ACC112 (cell line): Measurements from ENCODE around the gene JPH3.

Experiments
- H2AFZ ChIP-seq: fragments of 200-600 bp; sonication (generic); one replicate; pipeline ENCODE4 v1.6.0; 2017; ENCODE audit warnings: antibody characterized with exemption, low read length; ENCODE audit not compliant: unreplicated experiment
- H3K27ac ChIP-seq: fragments of 200-600 bp; sonication (generic); 2 replicates; pipeline ENCODE4 v1.5.1; 2014; ENCODE audit warnings: low read depth, mild to moderate bottlenecking, antibody characterized with exemption, low read length, moderate library complexity
- H3K27me3 ChIP-seq: fragments of 200-600 bp; sonication (generic); 2 replicates; pipeline ENCODE4 v1.6.1; 2014; ENCODE audit warnings: mild to moderate bottlenecking, antibody characterized with exemption, low read length, moderate library complexity, mixed read lengths; ENCODE audit not compliant: insufficient read depth
- H3K36me3 ChIP-seq: fragments of 200-600 bp; sonication (generic); 2 replicates; pipeline ENCODE4 v1.6.1; 2016; ENCODE audit warnings: mild to moderate bottlenecking, antibody characterized with exemption, low read length, moderate library complexity, mixed read lengths; ENCODE audit not compliant: insufficient read depth
- H3K4me1 ChIP-seq: fragments of 200-600 bp; sonication (generic); one replicate; pipeline ENCODE4 v1.6.1; 2016; ENCODE audit warnings: low read length, mixed read lengths; ENCODE audit not compliant: insufficient read depth, unreplicated experiment, control insufficient read depth
- H3K4me3 ChIP-seq: fragments of 200-600 bp; sonication (generic); 2 replicates; pipeline ENCODE4 v1.5.1; 2014; ENCODE audit warnings: mild to moderate bottlenecking, low read depth, low read length
- H3K79me2 ChIP-seq: fragments of 200-600 bp; sonication (generic); one replicate; pipeline ENCODE4 v1.6.0; 2016; ENCODE audit warnings: low read length; ENCODE audit not compliant: control insufficient read depth, unreplicated experiment, insufficient read depth

The JPH3 gene

GRCh38 chr16:87641721-87642120 is 39.4 kb downstream of the JPH3 start:
- Histone ChIP-seq H3K27ac (no peak overlapping the region), H3K36me3 (no peaks in the 10 kb centered on the region), H2AFZ (no peak overlapping the region), H3K79me2 (no peaks in the 10 kb centered on the region), H3K27me3 (peaks cover 33% of the 10 kb centered on the region), H3K4me3 (no peak overlapping the region), H3K4me1 (no peaks in the 10 kb centered on the region)

DNA sequence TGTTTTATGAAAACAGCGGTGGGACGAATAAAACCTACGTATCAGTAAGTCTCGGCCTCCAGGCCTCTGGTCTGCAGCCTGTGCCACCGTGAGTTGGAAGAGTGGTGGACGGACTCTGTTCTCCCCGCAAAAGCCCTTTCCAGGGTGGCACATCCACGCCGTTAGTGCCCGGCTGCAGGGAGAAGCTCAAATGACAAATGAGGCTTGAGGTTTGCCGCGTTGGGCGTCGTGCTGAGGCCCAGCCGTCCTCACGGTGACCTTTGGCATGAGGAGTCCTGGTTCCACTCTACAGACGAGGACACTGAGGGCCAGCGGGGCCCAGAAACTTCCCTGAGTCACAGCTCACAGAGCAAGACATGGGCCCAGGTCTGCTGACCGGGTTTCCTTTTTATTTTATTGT is 40.2 kb downstream of the JPH3 start:
- Histone ChIP-seq H3K36me3 (no peaks in the 10 kb centered on the region), H3K4me3 (no peak overlapping the region), H3K27ac (no peak overlapping the region), H3K27me3 (peaks cover 39% of the 10 kb centered on the region), H3K79me2 (no peaks in the 10 kb centered on the region), H3K4me1 (no peaks in the 10 kb centered on the region), H2AFZ (no peak overlapping the region)

DNA sequence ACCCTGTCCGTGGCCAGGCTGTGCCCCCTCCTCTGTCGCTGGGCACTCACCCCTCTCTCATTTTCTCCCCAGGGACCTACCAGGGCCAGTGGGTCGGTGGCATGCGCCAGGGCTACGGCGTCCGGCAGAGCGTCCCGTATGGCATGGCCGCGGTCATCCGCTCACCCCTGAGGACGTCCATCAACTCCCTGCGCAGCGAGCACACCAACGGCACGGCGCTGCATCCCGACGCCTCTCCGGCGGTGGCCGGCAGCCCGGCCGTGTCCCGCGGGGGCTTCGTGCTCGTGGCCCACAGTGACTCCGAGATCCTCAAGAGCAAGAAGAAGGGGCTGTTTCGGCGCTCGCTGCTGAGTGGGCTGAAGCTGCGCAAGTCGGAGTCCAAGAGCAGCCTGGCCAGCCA is 41.9 kb downstream of the JPH3 start:
- H3K4me3 ChIP-seq = no peak overlapping the region
- no peaks in the 10 kb centered on the region for H3K36me3 ChIP-seq
- no peaks in the 10 kb centered on the region for H3K4me1 ChIP-seq
- H3K27me3 ChIP-seq = peaks cover 48% of the 10 kb centered on the region
- H3K27ac ChIP-seq = no peak overlapping the region
- H2AFZ ChIP-seq = no peak overlapping the region
- H3K79me2 ChIP-seq = no peaks in the 10 kb centered on the region

- Histone ChIP-seq H3K27ac (no peak overlapping the region), H3K4me3 (no peak overlapping the region), H3K4me1 (no peaks in the 10 kb centered on the region), H3K36me3 (no peaks in the 10 kb centered on the region), H3K79me2 (no peaks in the 10 kb centered on the region), H2AFZ (no peak overlapping the region), H3K27me3 (peaks cover 48% of the 10 kb centered on the region)
Observed at GRCh38 chr16:87644596-87644995, 42.3 kb downstream of the JPH3 start.

- Histone ChIP-seq H2AFZ (no peak overlapping the region), H3K79me2 (no peaks in the 10 kb centered on the region), H3K36me3 (no peaks in the 10 kb centered on the region), H3K4me3 (no peak overlapping the region), H3K27ac (no peak overlapping the region), H3K27me3 (peaks cover 53% of the 10 kb centered on the region), H3K4me1 (no peaks in the 10 kb centered on the region)
Observed at GRCh38 chr16:87645802-87646201, 43.5 kb downstream of the JPH3 start.

- H3K36me3 ChIP-seq = no peaks in the 10 kb centered on the region
- no peak overlapping the region for H3K27ac ChIP-seq
- H3K79me2 ChIP-seq = no peaks in the 10 kb centered on the region
- no peaks in the 10 kb centered on the region for H3K4me1 ChIP-seq
- no peak overlapping the region for H3K4me3 ChIP-seq
- no peak overlapping the region for H2AFZ ChIP-seq
- peaks cover 49% of the 10 kb centered on the region for H3K27me3 ChIP-seq
Observed at GRCh38 chr16:87647431-87648185, 45.3 kb downstream of the JPH3 start.

GRCh38 chr16:87648236-87648635 is 45.9 kb downstream of the JPH3 start:
- Histone ChIP-seq H3K27ac (no peak overlapping the region), H3K4me1 (no peaks in the 10 kb centered on the region), H3K79me2 (no peaks in the 10 kb centered on the region), H3K36me3 (no peaks in the 10 kb centered on the region), H2AFZ (no peak overlapping the region), H3K4me3 (no peak overlapping the region), H3K27me3 (peaks cover 48% of the 10 kb centered on the region)

- Histone ChIP-seq H2AFZ (no peak overlapping the region), H3K4me1 (no peaks in the 10 kb centered on the region), H3K27me3 (peaks cover 48% of the 10 kb centered on the region), H3K4me3 (no peak overlapping the region), H3K36me3 (no peaks in the 10 kb centered on the region), H3K79me2 (no peaks in the 10 kb centered on the region), H3K27ac (no peak overlapping the region)
Observed at GRCh38 chr16:87648698-87649487, 46.6 kb downstream of the JPH3 start.

GRCh38 chr16:87652386-87652785 is 50.1 kb downstream of the JPH3 start:
- no peak overlapping the region for H3K27ac ChIP-seq
- no peak overlapping the region for H3K4me3 ChIP-seq
- no peaks in the 10 kb centered on the region for H3K4me1 ChIP-seq
- peaks cover 48% of the 10 kb centered on the region for H3K27me3 ChIP-seq
- no peak overlapping the region for H2AFZ ChIP-seq
- H3K79me2 ChIP-seq = no peaks in the 10 kb centered on the region
- no peaks in the 10 kb centered on the region for H3K36me3 ChIP-seq

- Histone ChIP-seq H3K36me3 (no peaks in the 10 kb centered on the region), H2AFZ (no peak overlapping the region), H3K4me3 (no peak overlapping the region), H3K27ac (no peak overlapping the region), H3K27me3 (peaks cover 44% of the 10 kb centered on the region), H3K4me1 (no peaks in the 10 kb centered on the region), H3K79me2 (no peaks in the 10 kb centered on the region)
Observed at GRCh38 chr16:87652799-87653198, 50.5 kb downstream of the JPH3 start.

GRCh38 chr16:87653234-87653633 is 50.9 kb downstream of the JPH3 start:
- peaks cover 40% of the 10 kb centered on the region for H3K27me3 ChIP-seq

More at GRCh38 chr16:87653234-87653633, 50.9 kb downstream of the JPH3 start:
- Histone ChIP-seq H3K4me1 (no peaks in the 10 kb centered on the region), H3K27ac (no peak overlapping the region), H2AFZ (no peak overlapping the region), H3K4me3 (no peak overlapping the region), H3K79me2 (no peaks in the 10 kb centered on the region), H3K36me3 (no peaks in the 10 kb centered on the region)
